Mesenchymal stem cell (in vitro differentiated cells and primary cell): Measurements from ENCODE around the gene SLC41A3.
A peak's percentile ranks its signal among the peaks of the same experiment; 100 is the strongest.

Experiments
- DNase-seq: peaks from one replicate; pipeline ENCODE4 v3.0.0-alpha.2; 2013
- H2AFZ ChIP-seq: one replicate; pipeline ENCODE4 v1.6.1; 2013; ENCODE audit warnings: low read depth, mild to moderate bottlenecking, control low read depth, inconsistent platforms, low read length, moderate library complexity
- H2AK5ac ChIP-seq: 2 replicates; pipeline ENCODE4 v1.6.1; 2013; ENCODE audit warnings: low read length, moderate library complexity, mild to moderate bottlenecking, inconsistent platforms; ENCODE audit not compliant: severe bottlenecking
- H2BK120ac ChIP-seq: one replicate; pipeline ENCODE4 v1.6.1; 2013; ENCODE audit warnings: low read depth, mild to moderate bottlenecking, inconsistent platforms, low read length, moderate library complexity
- H2BK12ac ChIP-seq, 2 experiments: one replicate each; pipeline ENCODE4 v1.6.1; 2013; ENCODE audit warnings: inconsistent platforms in 2 of 2, low read length in 2 of 2, mild to moderate bottlenecking in 2 of 2, moderate library complexity in 2 of 2, control low read depth in 1 of 2
- H2BK15ac ChIP-seq: one replicate; pipeline ENCODE4 v1.6.1; 2013; ENCODE audit warnings: mild to moderate bottlenecking, low read depth, inconsistent platforms; ENCODE audit not compliant: poor library complexity, severe bottlenecking
- H2BK5ac ChIP-seq: 2 replicates; pipeline ENCODE4 v1.6.1; 2013; ENCODE audit warnings: low read depth, mild to moderate bottlenecking, low read length, control low read depth, inconsistent platforms; ENCODE audit not compliant: poor library complexity, severe bottlenecking
- H3K14ac ChIP-seq, 2 experiments: one replicate each; pipeline ENCODE4 v1.6.1; 2013; ENCODE audit warnings: inconsistent platforms in 2 of 2, low read length in 2 of 2, control low read depth in 1 of 2, mild to moderate bottlenecking in 1 of 2, moderate library complexity in 1 of 2
- H3K18ac ChIP-seq, 2 experiments: one replicate each; pipeline ENCODE4 v1.6.1; 2013; ENCODE audit warnings: inconsistent platforms in 2 of 2, low read length in 2 of 2, control low read depth in 1 of 2, low read depth in 1 of 2, mild to moderate bottlenecking in 1 of 2
- H3K23ac ChIP-seq, 2 experiments: one replicate each; pipeline ENCODE4 v1.6.1; 2013; ENCODE audit warnings: inconsistent platforms in 2 of 2, low read length in 2 of 2, mild to moderate bottlenecking in 2 of 2, moderate library complexity in 2 of 2, control low read depth in 1 of 2
- H3K27ac ChIP-seq: 2 replicates; pipeline ENCODE4 v1.5.1; 2013; ENCODE audit warnings: mild to moderate bottlenecking, moderate library complexity, low read length, control low read depth, inconsistent platforms; ENCODE audit not compliant: poor library complexity, severe bottlenecking
- H3K27me3 ChIP-seq, 2 experiments: 2 replicates each; pipeline versions ENCODE4 v1.6.1 to v1.7.0; 2013; ENCODE audit warnings: low read length in 2 of 2, mild to moderate bottlenecking in 2 of 2, moderate library complexity in 2 of 2, control low read depth in 1 of 2, inconsistent platforms in 1 of 2; ENCODE audit not compliant: control insufficient read depth in 1 of 2, insufficient read depth in 1 of 2
- H3K36me3 ChIP-seq, 2 experiments: 2 replicates each; pipeline versions ENCODE4 v1.6.1 to v1.7.0; 2013; ENCODE audit warnings: low read length in 2 of 2, control low read depth in 1 of 2, inconsistent platforms in 1 of 2, low read depth in 1 of 2, mild to moderate bottlenecking in 1 of 2; ENCODE audit not compliant: insufficient read depth in 2 of 2, control insufficient read depth in 1 of 2
- H3K4ac ChIP-seq, 2 experiments: one replicate each; pipeline ENCODE4 v1.6.1; 2013; ENCODE audit warnings: inconsistent platforms in 2 of 2, low read length in 2 of 2, mild to moderate bottlenecking in 2 of 2, moderate library complexity in 2 of 2, control low read depth in 1 of 2, low read depth in 1 of 2
- H3K4me1 ChIP-seq: 2 replicates; pipeline ENCODE4 v1.6.1; 2013; ENCODE audit warnings: low read depth, low read length, control low read depth; ENCODE audit not compliant: control insufficient read depth, insufficient read depth
- H3K4me2 ChIP-seq: 2 replicates; pipeline ENCODE4 v1.6.1; 2013; ENCODE audit warnings: low read length, mild to moderate bottlenecking, inconsistent platforms; ENCODE audit not compliant: poor library complexity, severe bottlenecking
- H3K4me3 ChIP-seq, 2 experiments: 2 replicates each; pipeline versions ENCODE4 v1.5.1 to v1.7.0; 2013; ENCODE audit warnings: low read length in 2 of 2, mild to moderate bottlenecking in 2 of 2, control low read depth in 1 of 2, low read depth in 1 of 2; ENCODE audit not compliant: insufficient read depth in 1 of 2
- H3K79me1 ChIP-seq: replicated peaks from 2 replicates; pipeline ENCODE4 v1.6.1; 2013; ENCODE audit warnings: mild to moderate bottlenecking, control low read depth, low read length, inconsistent platforms; ENCODE audit not compliant: poor library complexity, severe bottlenecking
- H3K9ac ChIP-seq: 2 replicates; pipeline ENCODE4 v1.7.0; 2013; ENCODE audit warnings: mild to moderate bottlenecking, low read length, moderate library complexity
- H3K9me3 ChIP-seq: 2 replicates; pipeline ENCODE4 v1.7.0; 2013; ENCODE audit warnings: mild to moderate bottlenecking, low read length; ENCODE audit not compliant: control insufficient read depth
- H4K8ac ChIP-seq: one replicate; pipeline ENCODE4 v1.6.1; 2013; ENCODE audit warnings: inconsistent platforms, mild to moderate bottlenecking, low read length, moderate library complexity
- H4K91ac ChIP-seq: one replicate; pipeline ENCODE4 v1.6.1; 2013; ENCODE audit warnings: mild to moderate bottlenecking, low read length, inconsistent platforms
- WGBS: methylation state at CpG from one replicate; pipeline ENCODE4 v1.1.7; 2013; ENCODE audit warnings: mixed read lengths; 5-methylcytosine and 5-hydroxymethylcytosine counted together

SLC41A3 gene

GRCh38 chr3:126051234-126051633, 32.7 kb downstream of the SLC41A3 start:
- Histone ChIP-seq H3K23ac (no peak overlapping the region), H2BK5ac (no peak overlapping the region), H2AK5ac (no peak overlapping the region), H3K9me3 (peaks cover 3% of the 10 kb centered on the region), H2BK120ac (no peak overlapping the region), H3K14ac (no peak overlapping the region), H3K4me2 (no peak overlapping the region), H3K27ac (no peak overlapping the region), H3K9ac (no peak overlapping the region), H3K18ac (no peak overlapping the region), H2AFZ (no peak overlapping the region), H3K4me1 (no peaks in the 10 kb centered on the region), H3K4ac (no peak overlapping the region), H4K8ac (no peak overlapping the region), H3K36me3 (peaks cover 0 to 6% of the 10 kb centered on the region in 2 experiments), H2BK12ac (no peak overlapping the region), H2BK15ac (no peak overlapping the region), H3K79me1 (no peaks in the 10 kb centered on the region), H4K91ac (no peak overlapping the region), H3K27me3 (no peaks in the 10 kb centered on the region), H3K4me3 (no peak overlapping the region)
- DNase-seq: no peak
- 87% methylated on average over 7 of the region's 8 CpGs for WGBS

- Histone ChIP-seq H3K4ac (no peak overlapping the region), H3K79me1 (no peaks in the 10 kb centered on the region), H3K18ac (no peak overlapping the region), H3K9ac (no peak overlapping the region), H3K36me3 (peaks cover 0 to 6% of the 10 kb centered on the region in 2 experiments), H2BK120ac (no peak overlapping the region), H2BK12ac (no peak overlapping the region), H2AK5ac (no peak overlapping the region), H3K4me2 (no peak overlapping the region), H2BK15ac (no peak overlapping the region), H3K27me3 (no peaks in the 10 kb centered on the region), H3K14ac (no peak overlapping the region), H4K8ac (no peak overlapping the region), H2AFZ (no peak overlapping the region), H3K4me3 (no peak overlapping the region), H3K4me1 (no peaks in the 10 kb centered on the region), H3K23ac (no peak overlapping the region), H4K91ac (no peak overlapping the region), H3K27ac (no peak overlapping the region), H3K9me3 (peaks cover 3% of the 10 kb centered on the region), H2BK5ac (no peak overlapping the region)
- DNase-seq: no peak
- WGBS: 97% methylated on average over 10 of the region's 10 CpGs
Observed at GRCh38 chr3:126050626-126051025, 33.3 kb downstream of the SLC41A3 start.

- Histone ChIP-seq H3K4me3 (no peak overlapping the region), H3K4me2 (no peak overlapping the region), H4K91ac (no peak overlapping the region), H3K23ac (no peak overlapping the region), H2BK15ac (no peak overlapping the region), H3K79me1 (no peaks in the 10 kb centered on the region), H3K18ac (no peak overlapping the region), H3K4me1 (no peaks in the 10 kb centered on the region), H3K14ac (no peak overlapping the region), H4K8ac (no peak overlapping the region), H3K36me3 (peaks cover 0 to 6% of the 10 kb centered on the region in 2 experiments), H3K4ac (no peak overlapping the region), H3K27ac (no peak overlapping the region), H2BK120ac (no peak overlapping the region), H2AK5ac (no peak overlapping the region), H3K9me3 (peaks cover 3% of the 10 kb centered on the region), H2BK5ac (no peak overlapping the region), H2AFZ (no peak overlapping the region), H3K27me3 (no peaks in the 10 kb centered on the region), H2BK12ac (no peak overlapping the region), H3K9ac (no peak overlapping the region)
- 97% methylated on average over 2 of the region's 3 CpGs for WGBS
- no peak for DNase-seq
Observed at GRCh38 chr3:126050050-126050392, 33.9 kb downstream of the SLC41A3 start.

GRCh38 chr3:126049289-126050049, 34.5 kb downstream of the SLC41A3 start:
- Histone ChIP-seq H2BK5ac (no peak overlapping the region), H3K14ac (no peak overlapping the region), H3K4ac (no peak overlapping the region), H3K36me3 (peaks cover 0 to 6% of the 10 kb centered on the region in 2 experiments), H3K4me1 (no peaks in the 10 kb centered on the region), H3K27ac (no peak overlapping the region), H4K8ac (no peak overlapping the region), H2BK12ac (no peak overlapping the region), H3K18ac (no peak overlapping the region), H3K9me3 (peaks cover 3% of the 10 kb centered on the region), H3K9ac (no peak overlapping the region), H2AK5ac (no peak overlapping the region), H2AFZ (no peak overlapping the region), H2BK120ac (no peak overlapping the region), H3K4me2 (no peak overlapping the region), H3K27me3 (no peaks in the 10 kb centered on the region), H4K91ac (no peak overlapping the region), H2BK15ac (no peak overlapping the region), H3K23ac (peak overlapping the region in 1 of 2 experiments; percentile 65), H3K79me1 (no peaks in the 10 kb centered on the region), H3K4me3 (no peak overlapping the region)
- 92% methylated on average over 4 of the region's 5 CpGs for WGBS
- no peak for DNase-seq
